GM12875 (cell line): ENCODE measurements around the gene SORCS3.

ENCODE experiments used
- H3K4me3 ChIP-seq: one replicate; pipeline ENCODE4 v1.5.1; 2011; ENCODE audit warnings: low read depth, low read length, control low read depth
- TF ChIP-seq, protein P1 (sequence below): IDR thresholded peaks from 2 replicates; pipeline ENCODE4 v1.5.1; 2011; ENCODE audit warnings: low read depth, mild to moderate bottlenecking, control low read depth, inconsistent platforms, low read length, moderate library complexity, borderline replicate concordance; ENCODE audit not compliant: insufficient read depth

SORCS3 gene

DNA sequence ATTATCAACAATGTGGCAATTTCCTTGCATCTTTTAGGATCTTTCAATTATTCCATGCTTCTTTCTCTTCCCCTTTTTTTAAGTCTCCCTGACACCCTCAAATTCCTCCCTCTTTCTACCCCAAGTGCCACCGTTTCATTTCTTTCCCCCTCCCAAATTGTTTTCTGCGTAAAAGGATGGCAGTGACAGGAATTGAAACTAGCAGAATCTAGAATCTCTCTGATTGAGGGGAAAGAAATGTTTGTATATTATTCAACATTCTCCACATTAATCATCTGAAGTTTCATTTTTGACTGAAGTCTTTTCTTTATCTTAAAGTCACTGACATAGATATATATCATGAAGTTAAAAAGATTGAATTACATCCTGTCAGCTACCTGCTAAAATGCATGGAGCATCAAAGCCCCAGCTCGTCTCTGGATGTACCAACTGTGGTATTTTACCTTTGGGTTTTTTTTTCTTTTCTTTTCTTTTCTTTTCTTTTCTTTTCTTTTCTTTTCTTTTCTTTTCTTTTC, 633.5 kb downstream of the SORCS3 start:
- H3K4me3 ChIP-seq = no peak overlapping the region
- TF ChIP-seq, protein P1, sequence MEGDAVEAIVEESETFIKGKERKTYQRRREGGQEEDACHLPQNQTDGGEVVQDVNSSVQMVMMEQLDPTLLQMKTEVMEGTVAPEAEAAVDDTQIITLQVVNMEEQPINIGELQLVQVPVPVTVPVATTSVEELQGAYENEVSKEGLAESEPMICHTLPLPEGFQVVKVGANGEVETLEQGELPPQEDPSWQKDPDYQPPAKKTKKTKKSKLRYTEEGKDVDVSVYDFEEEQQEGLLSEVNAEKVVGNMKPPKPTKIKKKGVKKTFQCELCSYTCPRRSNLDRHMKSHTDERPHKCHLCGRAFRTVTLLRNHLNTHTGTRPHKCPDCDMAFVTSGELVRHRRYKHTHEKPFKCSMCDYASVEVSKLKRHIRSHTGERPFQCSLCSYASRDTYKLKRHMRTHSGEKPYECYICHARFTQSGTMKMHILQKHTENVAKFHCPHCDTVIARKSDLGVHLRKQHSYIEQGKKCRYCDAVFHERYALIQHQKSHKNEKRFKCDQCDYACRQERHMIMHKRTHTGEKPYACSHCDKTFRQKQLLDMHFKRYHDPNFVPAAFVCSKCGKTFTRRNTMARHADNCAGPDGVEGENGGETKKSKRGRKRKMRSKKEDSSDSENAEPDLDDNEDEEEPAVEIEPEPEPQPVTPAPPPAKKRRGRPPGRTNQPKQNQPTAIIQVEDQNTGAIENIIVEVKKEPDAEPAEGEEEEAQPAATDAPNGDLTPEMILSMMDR = no peak

DNA sequence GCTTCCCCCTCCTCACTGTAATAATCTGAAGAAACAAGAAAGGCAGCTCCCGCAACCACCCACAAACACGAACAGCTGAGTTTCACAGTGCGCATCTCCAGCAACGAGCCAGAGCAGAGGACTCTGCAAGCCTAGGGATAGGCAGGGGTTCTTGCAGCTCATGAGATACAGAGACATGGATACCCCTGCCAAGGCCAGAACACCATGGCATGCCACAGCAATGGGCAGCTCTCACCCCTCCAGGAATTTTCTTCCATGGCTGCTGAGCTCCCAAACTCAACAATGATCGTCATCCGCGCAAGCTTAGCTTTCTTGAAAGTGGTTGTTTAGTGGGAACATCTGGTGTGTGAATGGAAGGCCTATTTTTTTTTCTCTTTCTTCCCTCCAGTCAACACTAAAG, 637.3 kb downstream of the SORCS3 start:
- TF ChIP-seq, protein P1 = no peak
- H3K4me3 ChIP-seq = no peak overlapping the region

DNA sequence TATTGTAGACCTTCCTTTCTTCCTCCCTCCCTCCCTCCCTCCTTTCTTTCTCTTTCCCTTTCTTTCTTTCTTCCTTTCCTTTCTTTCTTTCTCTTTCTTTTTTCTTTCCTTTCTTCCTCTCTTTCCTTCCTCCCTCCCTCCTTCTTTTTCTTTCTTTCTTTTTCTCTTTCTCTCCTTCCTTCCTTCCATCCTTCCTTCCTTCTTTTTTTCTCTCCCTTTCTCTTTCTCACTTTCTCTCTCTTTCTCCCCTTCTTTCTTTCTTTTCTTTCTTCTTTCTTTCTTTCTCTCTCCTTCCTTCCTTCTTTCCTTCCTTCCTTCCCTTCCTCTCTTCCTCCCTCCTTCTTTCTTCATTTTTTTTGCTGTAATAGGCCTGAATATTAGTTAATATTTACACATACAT, 638.0 kb downstream of the SORCS3 start:
- no peak overlapping the region for H3K4me3 ChIP-seq
- TF ChIP-seq, protein P1 = no peak

DNA sequence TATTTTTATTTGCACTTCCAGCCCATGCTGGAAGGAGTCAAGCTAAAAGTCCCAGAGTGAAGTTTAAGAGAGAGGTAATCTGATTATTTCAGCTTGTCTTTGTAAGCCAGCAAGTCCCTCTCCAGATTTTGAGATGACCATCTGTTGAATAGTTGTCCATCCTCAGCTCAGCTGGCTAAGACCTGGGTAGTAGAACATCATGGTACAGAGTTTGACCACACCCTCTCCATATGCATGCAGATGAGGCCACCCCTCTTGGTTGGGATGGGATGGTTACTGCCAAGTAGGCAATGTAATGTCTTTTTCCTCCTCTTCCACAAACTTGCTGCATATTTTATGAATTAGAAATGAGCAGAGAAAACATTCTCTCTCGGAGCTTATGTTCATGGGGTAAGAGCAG, 639.8 kb downstream of the SORCS3 start:
- no peak overlapping the region for H3K4me3 ChIP-seq
- TF ChIP-seq, protein P1 = no peak

DNA sequence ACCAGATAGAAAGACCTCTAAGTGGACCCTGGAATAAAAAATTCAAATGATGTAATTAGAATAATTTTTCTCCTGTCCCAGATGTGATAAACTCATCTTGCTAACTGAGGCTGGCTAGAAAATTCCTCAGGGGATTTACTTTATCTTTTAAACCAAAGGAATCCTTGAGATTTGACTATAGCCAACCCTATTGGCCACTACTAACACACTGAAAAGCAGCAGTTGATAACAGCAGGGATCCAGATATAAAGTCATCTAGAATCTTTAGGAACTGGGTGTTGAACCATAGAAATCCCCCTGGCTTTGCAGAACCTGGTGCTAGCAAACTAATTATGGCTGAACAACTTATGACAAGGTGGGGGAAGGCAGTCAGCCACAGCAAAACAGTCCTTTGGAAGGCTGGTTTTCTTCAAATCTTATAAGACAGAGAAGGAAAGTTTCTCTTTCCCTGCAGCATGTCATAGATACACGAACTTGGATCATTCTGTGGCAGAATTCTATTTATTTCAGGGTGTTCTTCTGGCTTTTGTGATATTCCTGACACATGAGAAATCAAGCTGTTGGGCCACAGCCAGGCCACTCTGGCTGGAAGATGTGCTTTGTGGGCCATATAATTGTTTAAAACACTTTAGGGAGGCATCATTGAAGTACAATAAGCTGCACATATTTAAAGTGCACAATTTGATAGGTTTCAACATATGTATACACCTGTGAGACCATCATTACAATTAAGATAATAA, 643.6 kb downstream of the SORCS3 start:
- H3K4me3 ChIP-seq = no peak overlapping the region
- TF ChIP-seq, protein P1 = no peak

DNA sequence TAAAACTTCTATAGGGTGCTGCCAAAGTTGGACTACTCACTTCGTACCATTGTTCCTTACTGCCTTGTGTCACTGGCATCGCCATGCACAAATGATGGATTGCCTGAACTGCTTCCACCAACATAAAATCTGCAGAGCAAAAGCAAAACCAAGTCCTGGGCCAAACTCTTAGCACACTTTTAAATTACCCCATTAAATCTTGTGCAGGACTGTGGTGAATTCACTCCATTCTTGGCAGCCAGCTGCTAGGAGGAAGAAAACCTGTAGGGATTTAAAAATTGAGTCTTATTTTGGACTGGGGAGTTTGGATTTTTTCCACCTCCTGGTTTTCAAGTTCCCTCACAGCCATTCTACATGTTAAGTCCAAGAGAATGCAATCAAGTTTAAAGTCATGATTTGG, 646.9 kb downstream of the SORCS3 start:
- no peak overlapping the region for H3K4me3 ChIP-seq
- TF ChIP-seq, protein P1 = no peak

DNA sequence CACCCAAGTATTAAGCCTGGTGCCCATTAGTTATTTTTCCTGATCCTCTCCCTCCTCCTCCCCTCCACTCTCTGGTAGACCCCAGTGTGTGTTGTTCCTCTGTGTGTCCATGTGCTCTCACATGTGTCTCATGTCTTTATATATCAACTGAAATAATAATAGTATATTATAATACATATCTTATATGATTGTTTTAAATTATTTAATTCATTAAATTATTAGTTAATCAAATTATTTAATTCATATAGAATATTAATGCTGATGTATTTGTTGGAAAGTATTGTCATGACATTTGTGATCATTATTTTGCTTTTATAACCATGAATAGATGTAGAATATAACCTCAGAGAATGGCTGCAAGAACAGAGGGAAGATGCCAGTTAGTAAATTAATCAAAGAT, 647.5 kb downstream of the SORCS3 start:
- TF ChIP-seq, protein P1 = no peak
- H3K4me3 ChIP-seq = no peak overlapping the region
